GM10248 (cell line): ENCODE data around the gene GAMT.

Experiments used
- CTCF ChIA-PET: fragments of 300-600 bp; sonication (Branson Sonifier 250); formaldehyde crosslinking; extraction: SDS; loops from one replicate; lab custom pipeline; 2021; ENCODE audit warnings: antibody characterized with exemption; lab: Yijun Ruan, JAX
- POLR2A ChIA-PET: fragments of 350-650 bp; sonication (Branson Sonifier 250); formaldehyde crosslinking; extraction: SDS; loops from one replicate; lab custom pipeline; 2020; ENCODE audit warnings: antibody characterized with exemption; lab: Yijun Ruan, JAX
- DNase-seq: peaks from one replicate; pipeline ENCODE4 v3.0.0; 2012; ENCODE audit errors: extremely low spot score
- CTCF ChIP-seq: IDR thresholded peaks from 2 replicates; pipeline ENCODE4 v1.5.1; 2012; ENCODE audit warnings: mild to moderate bottlenecking, low read depth; ENCODE audit errors: extremely low read depth, missing control alignments, control extremely low read depth

GAMT gene

DNA sequence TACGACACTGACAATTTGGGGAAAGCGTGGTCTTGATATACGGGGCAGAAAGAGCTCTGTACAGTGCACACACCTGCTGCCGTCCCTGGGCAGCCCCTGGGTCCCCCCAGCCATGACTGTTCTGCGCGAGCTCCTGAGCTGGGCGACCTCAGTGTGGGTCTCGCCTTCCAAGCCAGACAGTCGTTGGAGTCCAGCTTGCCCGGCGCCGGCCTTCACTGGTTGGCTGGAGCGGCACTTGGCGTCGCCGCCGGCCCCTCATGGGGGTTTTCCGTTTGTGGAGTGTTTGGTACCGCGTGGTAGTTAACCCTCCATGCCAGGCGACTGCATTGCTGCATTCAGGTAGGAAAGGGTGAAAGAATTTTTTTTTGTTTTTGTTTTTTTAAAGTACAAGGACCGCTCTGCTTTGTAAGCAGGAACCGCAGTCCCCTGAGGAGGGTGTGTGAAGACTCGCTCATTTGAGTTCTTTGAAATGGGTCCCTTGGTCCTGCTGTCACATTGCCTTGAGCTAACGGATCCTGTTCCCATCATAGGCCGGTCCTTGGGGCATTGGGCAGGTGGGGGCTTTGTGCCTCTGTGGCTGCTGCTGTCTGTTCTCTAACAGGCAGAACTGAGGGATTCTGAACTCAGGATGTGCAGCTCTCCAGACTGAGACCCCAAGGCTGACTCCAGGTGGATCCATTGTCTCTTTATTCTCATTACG lies 26.0 kb upstream of the GAMT start:
- POLR2A ChIA-PET = no interaction called here
- no peak for DNase-seq
- CTCF ChIA-PET = interaction anchor here (1.2 to 1.3 kb wide), 2 partner anchors 11 to 399 kb away, joined by 3 read pairs; partner anchors contain the start of gene RPS15
- TF ChIP-seq CTCF = no peak

GRCh38 chr19:1426736-1427135 lies 25.4 kb upstream of the GAMT start:
- CTCF ChIA-PET = interaction anchor here (0.7 to 1.3 kb wide), 3 partner anchors 11 to 399 kb away, joined by 3 read pairs; partner anchors contain the start of gene RPS15
- POLR2A ChIA-PET = no interaction called here
- DNase-seq = no peak
- TF ChIP-seq CTCF = no peak

- no peak for TF ChIP-seq CTCF
- DNase-seq = no peak
- ChIA-PET CTCF (interaction anchor here (1.3 kb wide), 1 partner anchor 12 kb away, joined by 3 read pairs; the partner anchor contains the start of gene RPS15), POLR2A (no interaction called here)
Observed at GRCh38 chr19:1425902-1426301, 24.6 kb upstream of the GAMT start.

DNA sequence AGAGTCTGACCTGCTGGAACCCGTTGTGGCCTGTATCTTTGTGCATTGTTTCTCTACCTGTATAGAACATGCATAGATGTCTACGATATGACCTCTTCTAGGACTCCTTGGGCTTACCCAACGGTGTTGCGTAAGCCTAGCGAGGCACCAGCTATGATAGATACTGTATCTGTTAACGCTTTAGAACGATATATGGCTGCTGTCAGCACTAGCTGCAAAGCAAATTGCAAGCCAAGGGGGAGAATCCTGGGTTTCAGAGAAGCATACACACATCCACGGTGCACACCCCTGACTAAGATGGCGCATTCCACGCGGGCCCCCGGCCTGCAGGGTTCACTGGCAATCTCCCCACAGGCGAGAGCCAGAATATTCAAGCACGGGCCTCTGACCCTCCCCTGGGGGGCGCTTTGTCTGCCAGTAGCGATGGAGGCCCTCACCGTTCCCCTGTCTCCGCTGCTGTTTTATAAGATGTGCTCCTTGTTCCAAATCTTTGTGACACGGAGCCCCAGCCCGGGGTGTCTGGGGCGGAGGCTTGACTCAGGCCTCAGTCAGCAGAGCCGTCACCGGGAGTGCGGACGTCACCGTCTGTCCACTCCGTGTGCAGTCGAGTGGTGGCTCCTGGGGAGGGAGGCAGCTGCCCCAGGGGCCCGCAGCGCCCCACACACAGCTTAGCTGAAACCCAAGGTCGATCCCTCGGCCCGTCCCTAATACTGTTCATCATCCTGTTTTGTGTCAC lies 23.9 kb upstream of the GAMT start:
- ChIA-PET POLR2A (no interaction called here), CTCF (no interaction called here)
- no peak for TF ChIP-seq CTCF
- DNase-seq = no peak

DNA sequence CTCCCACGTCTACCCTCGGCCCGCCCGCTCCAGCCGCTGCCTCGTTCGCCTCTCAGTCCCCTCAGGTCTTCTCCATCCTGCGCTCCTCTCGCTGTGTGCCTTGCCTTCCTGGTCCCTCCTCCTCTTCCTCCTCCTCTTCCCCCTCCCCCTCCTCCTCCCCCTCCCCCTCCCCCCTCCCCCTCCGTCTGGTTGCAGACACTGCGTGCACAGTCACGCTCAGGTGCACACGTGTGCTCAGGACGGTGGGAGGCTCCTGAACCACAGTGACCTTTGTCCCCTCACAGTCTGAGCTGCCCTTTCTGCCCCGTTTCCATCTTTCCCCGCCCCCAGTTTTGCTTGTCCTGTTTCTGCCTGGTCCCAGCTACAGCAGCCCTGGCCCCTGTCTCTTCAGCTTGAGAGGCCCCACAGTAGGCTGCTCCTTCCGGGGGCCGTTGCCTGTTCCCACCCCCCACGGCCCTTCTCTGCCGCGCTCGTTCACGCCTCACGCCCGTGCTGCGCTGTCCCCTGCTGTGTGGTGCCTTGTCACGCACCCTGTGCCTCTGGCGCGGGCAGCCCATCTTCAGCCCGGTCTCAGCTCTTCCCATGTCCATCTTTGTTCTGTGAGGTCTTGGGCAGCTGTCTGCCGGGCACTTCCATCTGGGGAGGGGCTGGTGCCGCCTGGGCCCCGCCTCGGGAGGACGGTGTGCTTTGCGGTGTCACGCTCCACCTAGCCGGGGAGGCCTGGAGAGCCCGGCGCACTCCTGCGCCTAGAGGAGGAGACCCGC lies 23.0 kb upstream of the GAMT start:
- no peak for DNase-seq
- ChIA-PET POLR2A (no interaction called here), CTCF (no interaction called here)
- no peak for TF ChIP-seq CTCF
